ENCODE measurements around the gene RGL1.

DNA sequence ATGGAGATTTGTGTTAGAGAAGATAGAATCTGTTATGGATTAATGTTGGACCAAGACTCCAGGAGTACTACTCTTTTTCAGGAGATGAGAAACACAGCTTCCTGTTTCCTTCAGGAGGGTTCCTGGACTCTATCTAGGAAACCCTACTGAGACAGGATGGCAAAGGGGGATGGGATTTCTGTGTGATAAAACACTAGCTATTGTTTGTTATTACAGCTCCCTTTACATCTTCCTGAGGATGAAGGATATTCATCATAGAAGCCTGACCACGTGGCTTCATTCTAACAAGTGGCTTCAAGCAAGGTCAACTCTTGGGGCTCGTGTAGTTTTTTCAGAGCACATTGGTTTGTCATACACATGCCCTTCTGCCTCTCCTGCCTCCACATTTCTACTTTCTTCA is 33.3 kb downstream of the RGL1 start:
- TF ChIP-seq, protein P1, sequence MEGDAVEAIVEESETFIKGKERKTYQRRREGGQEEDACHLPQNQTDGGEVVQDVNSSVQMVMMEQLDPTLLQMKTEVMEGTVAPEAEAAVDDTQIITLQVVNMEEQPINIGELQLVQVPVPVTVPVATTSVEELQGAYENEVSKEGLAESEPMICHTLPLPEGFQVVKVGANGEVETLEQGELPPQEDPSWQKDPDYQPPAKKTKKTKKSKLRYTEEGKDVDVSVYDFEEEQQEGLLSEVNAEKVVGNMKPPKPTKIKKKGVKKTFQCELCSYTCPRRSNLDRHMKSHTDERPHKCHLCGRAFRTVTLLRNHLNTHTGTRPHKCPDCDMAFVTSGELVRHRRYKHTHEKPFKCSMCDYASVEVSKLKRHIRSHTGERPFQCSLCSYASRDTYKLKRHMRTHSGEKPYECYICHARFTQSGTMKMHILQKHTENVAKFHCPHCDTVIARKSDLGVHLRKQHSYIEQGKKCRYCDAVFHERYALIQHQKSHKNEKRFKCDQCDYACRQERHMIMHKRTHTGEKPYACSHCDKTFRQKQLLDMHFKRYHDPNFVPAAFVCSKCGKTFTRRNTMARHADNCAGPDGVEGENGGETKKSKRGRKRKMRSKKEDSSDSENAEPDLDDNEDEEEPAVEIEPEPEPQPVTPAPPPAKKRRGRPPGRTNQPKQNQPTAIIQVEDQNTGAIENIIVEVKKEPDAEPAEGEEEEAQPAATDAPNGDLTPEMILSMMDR (IDR thresholded peaks at IDR 0.05; ENCODE audit: low read length), result no peak
- TF ChIP-seq EZH2 (IDR thresholded peaks at IDR 0.05; ENCODE audit: borderline replicate concordance, low read length), result no peak
